Cardiac muscle cell (in vitro differentiated cells and primary cell): Measurements from ENCODE around the gene CDH16. TPM values are rescaled to one million over a fixed set of nuclear protein-coding genes. Genes with fewer than 3 reads are reported as not detected.

Source experiments
- DNase-seq, 2 donors: peaks; one replicate each; pipeline versions ENCODE4 v3.0.0 to v3.0.0-alpha.2; 2010 to 2017; ENCODE audit warnings: low read depth in 1 of 2, low spot score in 1 of 2
- H3K27ac ChIP-seq: fragments of 200-600 bp; sonication (generic); 2 replicates; pipeline ENCODE4 v1.5.1; 2016
- H3K27me3 ChIP-seq: fragments of 200-600 bp; sonication (generic); 2 replicates; pipeline ENCODE4 v1.6.0; 2016; ENCODE audit warnings: control low read depth
- H3K36me3 ChIP-seq: fragments of 200-600 bp; sonication (generic); 2 replicates; pipeline ENCODE4 v1.5.1; 2016; ENCODE audit warnings: control low read depth
- H3K4me1 ChIP-seq: fragments of 200-600 bp; sonication (generic); 2 replicates; pipeline ENCODE4 v1.8.1; 2017; ENCODE audit warnings: low read depth, mild to moderate bottlenecking, mixed run types
- H3K4me3 ChIP-seq: fragments of 200-600 bp; sonication (generic); 2 replicates; pipeline ENCODE4 v1.5.1; 2016; ENCODE audit warnings: mild to moderate bottlenecking
- H3K9me3 ChIP-seq: fragments of 200-600 bp; sonication (generic); 2 replicates; pipeline ENCODE4 v1.5.1; 2017; ENCODE audit warnings: low read depth, mild to moderate bottlenecking, control low read depth
- polyA plus RNA-seq: library from polyadenylated mRNA; unstranded; fragments of >200 nt; fragmentation: Nextera tagmentation; extraction: Ambion mirVana; gene quantifications from 2 replicates; pipeline ENCODE4 v1.2.1, GENCODE V29; 2016
- total RNA-seq: library from RNA; depleted of rRNA; stranded (reverse); fragments of >200 nt; gene quantifications from 2 replicates; pipeline ENCODE4 v1.2.3, GENCODE V29; 2016
- TF ChIP-seq, protein P1 (sequence below): IDR thresholded peaks from 2 replicates; pipeline ENCODE4 v1.5.1; 2012; ENCODE audit warnings: low read depth, mild to moderate bottlenecking, low read length

CDH16 gene
- total and polyA plus RNA-seq, 2 experiments from 2014 or later = 4.4 TPM; not detected in 1

DNA sequence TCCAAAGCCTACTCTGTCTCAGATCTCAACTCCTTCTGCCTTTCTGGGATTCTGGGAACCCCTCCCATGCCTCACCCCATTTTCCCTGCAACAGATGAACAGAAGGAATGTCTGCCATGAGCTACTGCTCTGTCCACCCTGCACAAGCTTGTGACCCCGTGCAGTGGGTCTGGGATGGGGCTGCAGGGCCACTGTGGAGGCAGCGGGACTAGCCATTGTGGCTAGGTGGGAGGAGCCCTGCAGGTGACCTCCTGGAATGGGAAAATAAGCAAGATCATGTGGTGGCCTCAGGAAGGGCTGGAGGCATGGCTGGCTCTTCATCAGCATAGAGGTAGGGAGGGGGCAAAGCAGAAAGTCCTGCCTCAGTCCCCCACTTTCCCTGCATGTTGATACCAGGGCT, 24.6 kb downstream of the CDH16 start:
- DNase-seq = no peak
- TF ChIP-seq, protein P1, sequence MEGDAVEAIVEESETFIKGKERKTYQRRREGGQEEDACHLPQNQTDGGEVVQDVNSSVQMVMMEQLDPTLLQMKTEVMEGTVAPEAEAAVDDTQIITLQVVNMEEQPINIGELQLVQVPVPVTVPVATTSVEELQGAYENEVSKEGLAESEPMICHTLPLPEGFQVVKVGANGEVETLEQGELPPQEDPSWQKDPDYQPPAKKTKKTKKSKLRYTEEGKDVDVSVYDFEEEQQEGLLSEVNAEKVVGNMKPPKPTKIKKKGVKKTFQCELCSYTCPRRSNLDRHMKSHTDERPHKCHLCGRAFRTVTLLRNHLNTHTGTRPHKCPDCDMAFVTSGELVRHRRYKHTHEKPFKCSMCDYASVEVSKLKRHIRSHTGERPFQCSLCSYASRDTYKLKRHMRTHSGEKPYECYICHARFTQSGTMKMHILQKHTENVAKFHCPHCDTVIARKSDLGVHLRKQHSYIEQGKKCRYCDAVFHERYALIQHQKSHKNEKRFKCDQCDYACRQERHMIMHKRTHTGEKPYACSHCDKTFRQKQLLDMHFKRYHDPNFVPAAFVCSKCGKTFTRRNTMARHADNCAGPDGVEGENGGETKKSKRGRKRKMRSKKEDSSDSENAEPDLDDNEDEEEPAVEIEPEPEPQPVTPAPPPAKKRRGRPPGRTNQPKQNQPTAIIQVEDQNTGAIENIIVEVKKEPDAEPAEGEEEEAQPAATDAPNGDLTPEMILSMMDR = no peak
- Histone ChIP-seq H3K36me3 (no peaks in the 10 kb centered on the region), H3K27me3 (no peaks in the 10 kb centered on the region), H3K9me3 (no peaks in the 10 kb centered on the region), H3K4me3 (no peak overlapping the region), H3K4me1 (peaks cover 16% of the 10 kb centered on the region), H3K27ac (no peak overlapping the region)

DNA sequence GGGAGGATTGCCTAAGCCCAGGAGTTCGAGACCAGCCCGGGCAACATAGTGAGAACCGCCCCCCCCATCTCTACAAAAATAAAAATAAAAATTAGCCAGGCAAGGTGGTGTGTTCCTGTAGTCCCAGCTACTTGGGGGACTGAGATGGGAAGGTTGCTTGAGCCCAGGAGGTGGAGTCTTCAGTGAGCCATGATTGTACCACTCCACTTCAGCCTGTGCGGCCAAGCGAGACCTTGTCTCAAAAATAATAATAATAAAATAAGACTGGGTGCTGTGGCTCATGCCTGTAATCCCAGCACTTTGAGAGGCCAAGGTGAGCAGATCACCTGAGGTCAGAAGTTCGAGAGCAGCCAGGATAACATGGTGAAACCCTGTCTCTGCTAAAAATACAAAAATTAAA, 26.9 kb downstream of the CDH16 start:
- no peak overlapping the region for H3K4me3 ChIP-seq
- DNase-seq = no peak
- TF ChIP-seq, protein P1 = no peak
- H3K27ac ChIP-seq = no peak overlapping the region
- no peaks in the 10 kb centered on the region for H3K27me3 ChIP-seq
- H3K9me3 ChIP-seq = no peaks in the 10 kb centered on the region
- peaks cover 14% of the 10 kb centered on the region for H3K4me1 ChIP-seq
- peaks cover 1% of the 10 kb centered on the region for H3K36me3 ChIP-seq

DNA sequence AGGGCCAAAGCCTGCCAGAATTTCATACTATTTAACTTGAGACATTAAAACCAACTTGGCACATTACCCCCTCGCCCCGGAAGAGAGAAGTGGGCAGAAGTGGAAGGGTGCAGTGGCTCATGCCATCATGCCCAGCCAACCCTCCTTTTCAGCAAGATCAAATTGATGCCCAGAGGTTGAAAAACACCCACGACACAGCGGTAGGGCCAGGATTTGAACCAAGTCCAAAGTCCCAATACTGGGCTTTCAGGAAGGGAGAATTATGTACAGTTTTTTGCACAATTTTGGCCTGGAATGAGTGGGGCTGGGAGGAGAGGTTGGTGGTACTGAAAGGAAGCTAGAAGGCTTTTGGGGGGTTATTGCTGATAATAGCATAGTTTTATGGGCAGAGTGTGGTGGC, 27.3 kb downstream of the CDH16 start:
- Histone ChIP-seq H3K4me1 (peaks cover 14% of the 10 kb centered on the region), H3K27ac (no peak overlapping the region), H3K4me3 (no peak overlapping the region), H3K27me3 (no peaks in the 10 kb centered on the region), H3K9me3 (no peaks in the 10 kb centered on the region), H3K36me3 (peaks cover 5% of the 10 kb centered on the region)
- no peak for DNase-seq
- TF ChIP-seq, protein P1 = no peak

DNA sequence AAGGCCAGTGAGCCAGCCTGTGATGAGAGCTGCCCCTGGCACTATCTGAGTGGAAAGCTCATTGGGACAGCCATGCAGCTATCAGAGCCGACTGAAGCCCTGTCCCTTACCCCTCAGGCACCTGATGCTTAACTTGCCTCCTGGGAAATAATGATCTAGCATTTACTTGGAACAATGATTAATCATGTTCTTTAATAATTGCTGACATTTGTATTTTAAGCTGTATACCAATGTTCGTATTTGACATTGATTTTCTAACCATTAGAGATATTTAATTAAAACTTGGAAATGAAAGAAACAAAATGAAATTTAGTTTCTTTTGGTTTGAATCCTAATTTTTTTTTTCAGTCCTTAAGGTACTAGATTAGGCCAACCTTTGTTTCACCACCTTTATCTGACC, 27.9 kb downstream of the CDH16 start:
- peaks cover 10% of the 10 kb centered on the region for H3K4me1 ChIP-seq
- no peaks in the 10 kb centered on the region for H3K27me3 ChIP-seq
- peaks cover 5% of the 10 kb centered on the region for H3K36me3 ChIP-seq

DNA sequence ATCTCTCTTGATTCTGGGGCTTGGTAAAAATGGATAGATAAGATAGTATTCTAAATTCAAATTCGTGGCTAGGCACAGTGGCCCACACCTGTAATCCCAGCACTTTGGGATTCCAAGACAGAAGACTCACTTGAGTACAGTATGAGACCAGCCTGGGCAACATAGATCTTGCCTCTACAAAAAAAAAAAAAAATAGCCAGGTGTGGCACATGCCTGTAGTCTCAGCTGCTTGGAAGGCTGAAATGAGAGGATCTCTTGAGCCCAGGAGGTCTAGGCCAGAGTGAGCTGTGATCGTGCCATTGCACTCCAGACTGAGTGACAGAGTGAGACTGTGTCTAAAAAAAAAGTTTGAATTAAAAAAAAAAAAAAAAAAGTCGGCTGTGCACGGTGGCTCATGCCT, 29.1 kb downstream of the CDH16 start:
- Histone ChIP-seq H3K27me3 (no peaks in the 10 kb centered on the region), H3K27ac (no peak overlapping the region), H3K4me3 (no peak overlapping the region), H3K4me1 (peaks cover 5% of the 10 kb centered on the region), H3K9me3 (no peaks in the 10 kb centered on the region), H3K36me3 (peaks cover 7% of the 10 kb centered on the region)
- DNase-seq = no peak
- TF ChIP-seq, protein P1 = no peak

More for the DNA sequence above, 27.9 kb downstream of the CDH16 start:
- no peaks in the 10 kb centered on the region for H3K9me3 ChIP-seq
- no peak overlapping the region for H3K4me3 ChIP-seq
- TF ChIP-seq, protein P1 = no peak
- H3K27ac ChIP-seq = no peak overlapping the region
- DNase-seq = no peak
